PC-3 (cell line): ENCODE measurements around the gene CAP2.

Experiments used
- EZH2 ChIP-seq: fragments of 300-600 bp; sonication (generic); IDR thresholded peaks from one replicate; pipeline ENCODE4 v1.6.1; 2017; ENCODE audit warnings: antibody characterized with exemption, mild to moderate bottlenecking, low read length; ENCODE audit not compliant: unreplicated experiment
- EZH2phosphoT487 ChIP-seq: fragments of 300-600 bp; sonication (generic); IDR thresholded peaks from 2 replicates; pipeline ENCODE4 v1.6.1; 2018; ENCODE audit warnings: mild to moderate bottlenecking, antibody characterized with exemption, low read length, borderline replicate concordance
- TF ChIP-seq, protein P1 (sequence below): fragments of 300-600 bp; sonication (generic); conservative IDR thresholded peaks from 2 replicates; pipeline ENCODE4 v1.5.1; 2017; ENCODE audit warnings: antibody characterized with exemption, low read depth, mild to moderate bottlenecking, low read length

DNA sequence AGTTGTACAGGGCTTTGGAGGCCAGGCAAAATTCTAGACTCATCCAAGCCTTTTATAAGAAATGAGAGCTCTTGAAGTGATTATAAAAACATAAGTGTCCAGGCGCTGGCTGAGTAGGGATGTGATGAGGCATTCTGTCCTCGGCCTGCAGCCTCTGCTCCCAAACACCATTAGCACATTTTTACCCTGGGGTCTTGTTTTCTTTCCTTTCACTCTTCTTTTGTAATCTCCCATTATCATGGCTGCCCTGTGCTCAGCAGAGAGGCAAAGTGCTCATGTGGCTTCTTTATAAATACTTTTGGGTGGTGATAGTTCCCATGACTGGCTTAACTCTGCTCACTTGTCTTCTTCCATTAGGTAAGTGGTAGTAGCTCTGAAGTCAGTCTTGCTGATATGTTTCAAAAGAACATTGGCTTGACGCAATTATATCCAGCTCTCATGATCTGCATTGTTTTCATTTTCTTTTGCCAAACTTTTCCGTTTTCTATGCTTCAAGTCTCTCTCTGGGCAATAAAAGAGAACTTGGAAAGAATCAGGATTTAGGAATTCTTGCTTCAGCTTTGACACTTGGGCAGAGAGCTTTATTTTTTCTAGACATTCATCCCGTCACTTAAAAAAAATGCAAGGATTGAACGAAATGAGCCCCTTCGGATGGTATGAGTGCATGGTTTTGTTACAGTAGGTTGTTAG is 61.1 kb downstream of the CAP2 start:
- TF ChIP-seq, protein P1, sequence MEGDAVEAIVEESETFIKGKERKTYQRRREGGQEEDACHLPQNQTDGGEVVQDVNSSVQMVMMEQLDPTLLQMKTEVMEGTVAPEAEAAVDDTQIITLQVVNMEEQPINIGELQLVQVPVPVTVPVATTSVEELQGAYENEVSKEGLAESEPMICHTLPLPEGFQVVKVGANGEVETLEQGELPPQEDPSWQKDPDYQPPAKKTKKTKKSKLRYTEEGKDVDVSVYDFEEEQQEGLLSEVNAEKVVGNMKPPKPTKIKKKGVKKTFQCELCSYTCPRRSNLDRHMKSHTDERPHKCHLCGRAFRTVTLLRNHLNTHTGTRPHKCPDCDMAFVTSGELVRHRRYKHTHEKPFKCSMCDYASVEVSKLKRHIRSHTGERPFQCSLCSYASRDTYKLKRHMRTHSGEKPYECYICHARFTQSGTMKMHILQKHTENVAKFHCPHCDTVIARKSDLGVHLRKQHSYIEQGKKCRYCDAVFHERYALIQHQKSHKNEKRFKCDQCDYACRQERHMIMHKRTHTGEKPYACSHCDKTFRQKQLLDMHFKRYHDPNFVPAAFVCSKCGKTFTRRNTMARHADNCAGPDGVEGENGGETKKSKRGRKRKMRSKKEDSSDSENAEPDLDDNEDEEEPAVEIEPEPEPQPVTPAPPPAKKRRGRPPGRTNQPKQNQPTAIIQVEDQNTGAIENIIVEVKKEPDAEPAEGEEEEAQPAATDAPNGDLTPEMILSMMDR: no peak
- TF ChIP-seq EZH2phosphoT487: no peak
- TF ChIP-seq EZH2: no peak
